Lower leg skin (tissue), 4 donors: ENCODE data around the gene C2orf76. TPM values are rescaled to one million over a fixed set of nuclear protein-coding genes. Genes with fewer than 3 reads are reported as not detected.

ENCODE experiments used
- DNase-seq, 2 donors: peaks; one replicate each; pipeline ENCODE4 v3.0.0-alpha.2; 2019; ENCODE audit warnings: low spot score in 2 of 2
- H3K4me3 ChIP-seq: fragments of 200-600 bp; sonication (generic); 2 replicates; pipeline ENCODE4 v1.5.1; 2017; ENCODE audit warnings: mild to moderate bottlenecking, low read depth; ENCODE audit not compliant: poor library complexity, severe bottlenecking
- CTCF ChIP-seq, 3 donors: fragments of 450-650 bp; IDR thresholded peaks; one replicate each; pipeline ENCODE4 v1.5.1; 2016; ENCODE audit warnings: antibody characterized with exemption in 3 of 3, mild to moderate bottlenecking in 3 of 3, moderate library complexity in 2 of 3
- POLR2A ChIP-seq, 2 donors: fragments of 450-650 bp; IDR thresholded peaks; one replicate each; pipeline ENCODE4 v1.6.1; 2016 to 2017; ENCODE audit warnings: antibody characterized with exemption in 2 of 2, mild to moderate bottlenecking in 1 of 2, moderate library complexity in 1 of 2
- WGBS, 2 donors: methylation state at CpG; one replicate each; pipeline ENCODE4 v1.1.5; 2018; 5-methylcytosine and 5-hydroxymethylcytosine counted together
- intact Hi-C: fragments of 100-400 bp; cut with DNase I; formaldehyde crosslinking; loops from one replicate; pipeline ENCODE4 v1.15.0; 2023; ENCODE audit warnings: low total_unique reads
- total RNA-seq, 4 donors: library from RNA; depleted of rRNA; stranded (reverse); fragments of >200 nt; gene quantifications; one replicate each; pipeline ENCODE4 v1.1.0, GENCODE V29; 2016

C2orf76 gene
- total RNA-seq, 4 donors from 2014 or later: 13.3 to 18.3 (median 16.7) TPM

GRCh38 chr2:119326938-119327337 is 39.7 kb downstream of the C2orf76 start:
- no peak overlapping the region for H3K4me3 ChIP-seq
- DNase-seq: no peak
- intact Hi-C loops: no loop called here
- TF ChIP-seq CTCF (IDR thresholded peaks at IDR 0.05) (no peak), POLR2A (IDR thresholded peaks at IDR 0.05) (no peak)
- WGBS, 2 donors: 63 to 85% methylated on average over 1 of the region's 1 CpG

GRCh38 chr2:119324685-119325270 is 41.9 kb downstream of the C2orf76 start:
- 89 to 91% methylated on average over 9 of the region's 9 CpGs for WGBS, 2 donors
- no peak overlapping the region for H3K4me3 ChIP-seq
- DNase-seq: no peak
- intact Hi-C loops: no loop called here
- TF ChIP-seq POLR2A (IDR thresholded peaks at IDR 0.05) (no peak), CTCF (IDR thresholded peaks at IDR 0.05) (no peak)

- no peak overlapping the region for H3K4me3 ChIP-seq
- DNase-seq: no peak
- WGBS, 2 donors: 59 to 63% methylated on average over 8 of the region's 8 CpGs
- TF ChIP-seq CTCF (IDR thresholded peaks at IDR 0.05) (no peak), POLR2A (IDR thresholded peaks at IDR 0.05) (no peak)
- intact Hi-C loops: no loop called here
These were observed 43.2 kb downstream of the C2orf76 start for GRCh38 chr2:119323459-119323858.

- TF ChIP-seq CTCF (IDR thresholded peaks at IDR 0.05): no peak
- no peak for DNase-seq
- 54 to 66% methylated on average over 7 of the region's 7 CpGs for WGBS, 2 donors
- no peak overlapping the region for H3K4me3 ChIP-seq
- intact Hi-C loops: no loop called here
These were observed 47.0 kb downstream of the C2orf76 start for GRCh38 chr2:119319593-119319992.

- TF ChIP-seq POLR2A (IDR thresholded peaks at IDR 0.05) (no peak), CTCF (IDR thresholded peaks at IDR 0.05) (no peak)
- H3K4me3 ChIP-seq: no peak overlapping the region
- intact Hi-C loops: no loop called here
These were observed 49.1 kb downstream of the C2orf76 start for GRCh38 chr2:119317554-119317953.

GRCh38 chr2:119316066-119316465 is 50.6 kb downstream of the C2orf76 start:
- TF ChIP-seq POLR2A (IDR thresholded peaks at IDR 0.05): no peak
- no peak for TF ChIP-seq CTCF (IDR thresholded peaks at IDR 0.05)
- intact Hi-C loops: no loop called here
- no peak overlapping the region for H3K4me3 ChIP-seq
- WGBS, 2 donors: 62% methylated on average over 3 of the region's 3 CpGs
- DNase-seq: no peak

More at GRCh38 chr2:119317554-119317953, 49.1 kb downstream of the C2orf76 start:
- 56 to 62% methylated on average over 1 of the region's 1 CpG for WGBS, 2 donors
- DNase-seq: no peak
